Activated CD4-positive, alpha-beta T cell treated with anti-CD3 and anti-CD28 coated beads, Interleukin-2, amount 10 ng/mL, durations not matched to agents 7 days and 5 days (primary cell): ENCODE results near the gene ART5. TPM values are rescaled to one million over a fixed set of nuclear protein-coding genes. Genes with fewer than 3 reads are reported as not detected.
"Not testable (repeated sequence)": the region's sequence is repeated elsewhere in the genome, so short reads cannot be mapped to it uniquely, and the experiment has no call there.

Experiments
- CTCF ChIA-PET: fragments of 350-600 bp; sonication (Branson Sonifier 250); formaldehyde crosslinking; loops from one replicate; lab custom pipeline; 2021; ENCODE audit warnings: antibody characterized with exemption; lab: Charles Lee
- POLR2A ChIA-PET: fragments of 350-600 bp; sonication (Branson Sonifier 250); formaldehyde crosslinking; loops from one replicate; lab custom pipeline; 2021; ENCODE audit warnings: antibody characterized with exemption; lab: Charles Lee
- DNase-seq: peaks from one replicate; pipeline ENCODE4 v3.0.0-alpha.2; 2020
- H3K27ac Mint-ChIP-seq: one replicate; pipeline ENCODE4 v1.8.0; 2021; ENCODE audit warnings: mild to moderate bottlenecking, moderate library complexity, mixed read lengths
- H3K27me3 Mint-ChIP-seq: one replicate; pipeline ENCODE4 v1.8.0; 2021; ENCODE audit warnings: mixed read lengths
- H3K36me3 Mint-ChIP-seq: one replicate; pipeline ENCODE4 v1.8.0; 2021; ENCODE audit warnings: low read depth, mixed read lengths
- H3K4me1 Mint-ChIP-seq: one replicate; pipeline ENCODE4 v1.8.0; 2021; ENCODE audit warnings: mixed read lengths
- H3K4me3 Mint-ChIP-seq: one replicate; pipeline ENCODE4 v1.8.0; 2021; ENCODE audit warnings: mild to moderate bottlenecking, moderate library complexity, mixed read lengths
- H3K9me3 Mint-ChIP-seq: one replicate; pipeline ENCODE4 v1.8.0; 2021; ENCODE audit warnings: mixed read lengths
- total RNA-seq, 2 experiments: library from RNA; stranded (reverse); gene quantifications; one replicate each; pipeline ENCODE4 v1.2.3, GENCODE V29; 2021

Gene ART5
- total RNA-seq, 2 experiments from 2014 or later, result not detected

DNA sequence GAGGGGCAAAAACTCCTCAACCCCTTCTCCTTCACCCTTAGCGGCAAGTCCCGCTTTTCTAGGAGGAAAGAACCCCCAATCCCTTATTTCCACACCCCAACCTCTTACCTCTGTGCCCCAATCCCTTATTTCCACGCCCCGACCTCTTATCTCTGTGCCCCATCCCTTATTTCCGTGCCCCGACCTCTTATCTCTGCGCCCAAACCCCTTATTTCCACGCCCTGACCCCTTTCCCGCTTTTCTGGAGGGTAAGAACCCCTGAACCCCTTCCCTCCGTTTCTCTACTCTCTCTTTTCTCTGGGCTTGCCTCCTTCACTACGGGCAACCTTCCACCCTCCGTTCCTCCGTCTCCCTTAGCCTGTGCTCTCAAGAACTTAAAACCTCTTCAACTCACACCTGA is 7.1 kb upstream of the ART5 start:
- H3K36me3 Mint-ChIP-seq, H3K4me1 Mint-ChIP-seq, CTCF ChIA-PET, POLR2A ChIA-PET, DNase-seq, H3K27ac Mint-ChIP-seq, H3K9me3 Mint-ChIP-seq, H3K4me3 Mint-ChIP-seq: not testable (repeated sequence)
- H3K27me3 Mint-ChIP-seq, result peaks cover 14% of the 10 kb centered on the region

DNA sequence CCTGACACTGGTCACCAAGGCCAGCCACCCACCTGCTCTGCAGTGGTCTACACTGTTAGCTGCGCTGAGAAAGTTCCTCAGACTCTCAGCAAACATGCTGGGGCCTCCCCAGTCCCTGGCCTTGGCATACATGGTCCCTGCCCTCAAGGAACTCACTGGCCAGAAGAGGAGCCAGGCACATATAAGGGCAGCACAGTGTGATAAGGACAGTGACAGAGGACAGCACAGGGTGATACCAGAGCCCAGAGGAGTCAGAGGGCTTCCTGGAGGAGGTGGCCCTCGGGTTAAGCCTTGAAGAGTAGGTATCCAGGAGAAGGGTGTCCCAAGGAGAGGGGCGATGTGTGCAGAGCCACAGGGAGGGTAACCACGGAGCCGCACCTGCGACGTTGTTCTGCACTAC is 3.8 kb upstream of the ART5 start:
- POLR2A ChIA-PET, result no interaction called here
- H3K27me3 Mint-ChIP-seq, result peaks cover 30% of the 10 kb centered on the region
- H3K4me3 Mint-ChIP-seq, result no peak overlapping the region
- no peaks in the 10 kb centered on the region for H3K36me3 Mint-ChIP-seq
- H3K27ac Mint-ChIP-seq, result no peak overlapping the region
- no peak for DNase-seq
- CTCF ChIA-PET, result no interaction called here
- no peaks in the 10 kb centered on the region for H3K9me3 Mint-ChIP-seq
- peaks cover 8% of the 10 kb centered on the region for H3K4me1 Mint-ChIP-seq

DNA sequence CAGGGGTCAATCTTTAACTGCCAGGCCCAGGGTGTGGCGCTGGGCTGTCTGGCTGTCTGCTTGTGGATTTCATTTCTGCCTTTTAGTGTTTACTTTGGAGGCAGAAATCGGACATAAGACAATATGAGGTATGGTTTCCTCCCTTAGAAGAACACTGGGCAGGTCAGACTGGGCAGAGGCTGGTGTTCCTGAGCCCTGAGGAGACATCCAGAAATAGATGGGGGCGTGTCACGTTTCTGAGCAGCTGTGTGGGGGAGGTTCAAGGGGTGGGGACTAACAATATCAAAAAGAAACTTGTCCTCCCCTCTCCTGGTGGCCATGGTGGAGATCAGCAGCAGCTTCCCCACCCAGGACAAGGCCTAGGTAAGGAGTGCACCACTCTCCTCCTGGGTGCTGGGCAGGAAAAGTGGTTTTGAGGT is 3.0 kb upstream of the ART5 start, which contains the start of gene ART1:
ART1 (plus strand) TSS at position 312 of the 419 bp plus-strand sequence. CDS start 14,086 bp downstream, outside the sequence.
- Mint-ChIP-seq H3K27ac (no peak within 1 kb of the TSS), H3K9me3 (no peaks in the 10 kb centered on the region), H3K27me3 (peaks cover 30% of the 10 kb centered on the region), H3K36me3 (no peaks in the 10 kb centered on the region), H3K4me1 (peaks cover 8% of the 10 kb centered on the region), H3K4me3 (no peak within 1 kb of the TSS)
- CTCF ChIA-PET, result no interaction called here
- no peak for DNase-seq
- POLR2A ChIA-PET, result no interaction called here

DNA sequence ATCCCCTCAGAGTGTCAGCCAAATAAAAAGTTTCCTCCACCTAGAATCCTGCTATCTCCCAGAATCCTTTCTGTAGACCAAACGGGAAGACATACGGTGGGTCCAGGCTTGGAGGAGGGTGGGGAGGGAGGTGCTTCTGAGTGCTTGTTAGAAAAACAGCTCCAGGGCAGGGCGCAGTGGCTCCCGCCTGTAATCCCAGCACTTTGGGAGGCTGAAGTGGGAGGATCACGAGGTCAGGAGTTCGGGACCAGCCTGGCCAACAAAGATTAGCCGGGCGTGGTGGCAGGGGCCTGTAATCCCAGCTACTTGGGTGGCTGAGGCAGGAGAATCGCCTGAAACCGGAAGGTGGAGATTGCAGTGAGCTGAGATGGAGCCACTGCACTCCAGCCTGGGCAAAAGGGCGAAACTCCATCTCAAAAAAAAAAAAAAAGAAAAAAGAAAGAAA is 1.3 kb upstream of the ART5 start:
- H3K27ac Mint-ChIP-seq, H3K9me3 Mint-ChIP-seq, H3K36me3 Mint-ChIP-seq, H3K4me3 Mint-ChIP-seq, H3K4me1 Mint-ChIP-seq, POLR2A ChIA-PET, DNase-seq: not testable (repeated sequence)
- peaks cover 26% of the 10 kb centered on the region for H3K27me3 Mint-ChIP-seq
- CTCF ChIA-PET, result interaction anchor here (0.6 to 1.6 kb wide), 3 partner anchors 34 to 430 kb away, joined by 3 read pairs; no protein-coding TSS in a partner anchor

DNA sequence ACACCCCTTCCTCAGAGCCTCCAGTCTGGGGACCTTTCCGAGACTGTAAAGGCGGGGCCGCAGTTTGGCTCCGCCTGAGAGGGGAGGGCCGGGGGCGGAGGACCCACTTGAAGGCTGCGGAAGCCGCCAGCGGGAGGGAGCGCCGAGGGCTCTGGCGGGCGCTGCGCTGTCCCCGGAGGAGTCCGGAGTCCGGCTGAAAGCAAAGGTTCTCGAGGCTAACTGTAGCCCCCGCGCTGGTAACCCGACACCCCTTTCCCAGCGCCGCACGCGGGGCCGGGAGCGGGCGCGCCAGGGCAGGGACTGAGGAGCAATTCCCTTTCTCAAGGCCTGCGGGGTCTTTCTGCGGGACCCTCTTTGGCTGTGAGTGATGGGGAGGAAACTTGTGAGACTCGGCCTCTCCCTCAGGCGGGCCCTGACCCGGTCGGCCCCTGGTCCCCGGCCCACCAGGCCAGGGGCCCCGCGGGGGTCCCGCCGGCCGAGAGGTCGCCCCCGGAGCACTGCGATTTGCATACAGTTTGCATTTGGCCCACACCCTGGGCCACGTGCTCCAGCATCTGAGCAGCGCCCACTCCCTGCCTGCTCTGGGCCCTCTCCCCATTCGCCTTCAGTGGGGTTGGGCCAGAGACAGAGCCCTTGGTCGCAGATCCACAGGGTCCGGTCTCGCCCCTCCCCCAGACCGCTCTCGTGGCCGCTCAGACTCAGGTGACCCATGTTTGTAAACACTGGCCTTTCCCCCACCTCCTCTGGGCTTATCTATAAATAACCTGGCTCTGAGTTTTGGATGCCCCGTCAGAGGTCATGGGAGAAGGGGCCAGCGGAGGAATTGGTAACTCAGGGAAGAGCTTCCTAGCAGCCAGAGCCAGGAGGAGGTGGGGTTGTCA is 519 bp upstream of the ART5 start:
- H3K36me3 Mint-ChIP-seq, result no peaks in the 10 kb centered on the region
- CTCF ChIA-PET, result interaction anchor here (0.6 to 1.6 kb wide), 3 partner anchors 35 to 431 kb away, joined by 3 read pairs; no protein-coding TSS in a partner anchor

DNA sequence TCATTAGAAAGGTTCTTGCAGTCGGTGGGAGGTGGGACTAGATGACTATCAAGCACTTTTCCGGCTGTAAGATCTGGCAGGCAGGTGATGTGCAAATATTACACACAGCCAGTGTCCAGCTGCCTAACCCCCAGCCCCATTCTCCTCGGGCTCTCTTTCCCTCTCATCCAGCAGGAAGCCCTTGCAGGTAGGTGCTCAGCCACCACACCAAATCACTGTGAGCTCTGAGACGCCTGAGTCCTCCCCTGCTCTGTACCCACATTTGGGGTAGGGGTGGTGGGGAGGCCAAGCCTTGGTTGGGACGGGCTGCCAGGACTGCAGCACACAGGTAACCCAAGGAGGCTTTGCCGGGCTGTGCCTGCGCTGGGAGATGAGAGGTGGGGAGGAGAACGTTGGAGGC is 601 bp downstream of the ART5 start:
- no peak for DNase-seq
- no peaks in the 10 kb centered on the region for H3K36me3 Mint-ChIP-seq
- H3K9me3 Mint-ChIP-seq, result no peaks in the 10 kb centered on the region
- CTCF ChIA-PET, result no interaction called here
- peak overlapping the region; percentile 48 for H3K4me3 Mint-ChIP-seq
- H3K27ac Mint-ChIP-seq, result no peak overlapping the region
- peaks cover 8% of the 10 kb centered on the region for H3K4me1 Mint-ChIP-seq
- POLR2A ChIA-PET, result no interaction called here
- H3K27me3 Mint-ChIP-seq, result peaks cover 26% of the 10 kb centered on the region

More for the DNA sequence above, 519 bp upstream of the ART5 start:
- H3K9me3 Mint-ChIP-seq, result no peaks in the 10 kb centered on the region
- no peak overlapping the region for H3K27ac Mint-ChIP-seq
- peak; percentile 75 for DNase-seq
- peaks cover 8% of the 10 kb centered on the region for H3K4me1 Mint-ChIP-seq
- H3K4me3 Mint-ChIP-seq, result peak overlapping the region; percentile 58
- POLR2A ChIA-PET, result no interaction called here
- H3K27me3 Mint-ChIP-seq, result peaks cover 26% of the 10 kb centered on the region

DNA sequence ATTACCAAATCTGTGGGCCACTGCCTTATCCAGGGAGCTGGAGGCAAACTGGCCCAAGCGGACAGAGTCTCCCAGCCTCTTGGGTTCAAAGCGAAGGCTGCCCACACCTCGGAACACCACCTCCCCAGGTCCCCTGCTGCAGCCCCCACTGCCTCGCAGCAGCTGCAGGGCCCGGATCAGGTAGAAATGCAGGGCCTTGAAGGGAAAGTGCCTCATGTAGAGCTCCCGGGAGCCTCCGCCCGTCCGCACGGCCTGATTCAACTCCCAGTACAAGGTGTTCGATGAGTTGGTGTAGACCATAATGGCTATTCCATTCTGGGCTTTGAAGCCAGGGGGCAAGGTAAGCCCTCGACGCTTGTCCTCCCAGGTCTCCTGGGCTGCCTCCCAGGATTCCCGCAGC is 2.0 kb downstream of the ART5 start:
- no peaks in the 10 kb centered on the region for H3K9me3 Mint-ChIP-seq
- peaks cover 8% of the 10 kb centered on the region for H3K4me1 Mint-ChIP-seq
- H3K27ac Mint-ChIP-seq, result no peak overlapping the region
- H3K27me3 Mint-ChIP-seq, result peaks cover 25% of the 10 kb centered on the region
- CTCF ChIA-PET, result no interaction called here
- no peak overlapping the region for H3K4me3 Mint-ChIP-seq
- POLR2A ChIA-PET, result no interaction called here
- no peak for DNase-seq
- H3K36me3 Mint-ChIP-seq, result no peaks in the 10 kb centered on the region

DNA sequence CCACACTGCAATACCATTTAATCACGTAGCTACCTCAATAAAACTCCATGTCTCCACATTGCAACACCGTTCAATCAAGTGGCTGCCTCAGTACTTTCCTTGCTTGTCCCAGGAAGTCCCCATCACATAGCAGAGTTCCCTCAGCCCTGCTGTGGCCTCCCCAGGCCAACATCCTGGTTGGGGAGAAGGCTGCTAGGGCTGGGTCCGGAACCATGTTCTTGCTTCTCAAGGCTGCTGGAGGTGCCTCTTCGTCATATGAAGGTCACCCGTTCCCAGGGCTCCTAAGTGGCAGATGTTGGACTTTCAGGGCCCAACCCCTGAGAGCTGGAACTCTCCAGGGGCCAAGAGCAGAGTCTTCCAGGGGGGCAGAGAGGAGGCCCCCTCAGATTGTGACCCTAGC is 3.3 kb downstream of the ART5 start:
- Mint-ChIP-seq H3K4me1 (peaks cover 8% of the 10 kb centered on the region), H3K36me3 (no peaks in the 10 kb centered on the region), H3K4me3 (no peak overlapping the region), H3K27ac (no peak overlapping the region), H3K27me3 (peaks cover 16% of the 10 kb centered on the region), H3K9me3 (no peaks in the 10 kb centered on the region)
- CTCF ChIA-PET, result no interaction called here
- no peak for DNase-seq
- POLR2A ChIA-PET, result no interaction called here

DNA sequence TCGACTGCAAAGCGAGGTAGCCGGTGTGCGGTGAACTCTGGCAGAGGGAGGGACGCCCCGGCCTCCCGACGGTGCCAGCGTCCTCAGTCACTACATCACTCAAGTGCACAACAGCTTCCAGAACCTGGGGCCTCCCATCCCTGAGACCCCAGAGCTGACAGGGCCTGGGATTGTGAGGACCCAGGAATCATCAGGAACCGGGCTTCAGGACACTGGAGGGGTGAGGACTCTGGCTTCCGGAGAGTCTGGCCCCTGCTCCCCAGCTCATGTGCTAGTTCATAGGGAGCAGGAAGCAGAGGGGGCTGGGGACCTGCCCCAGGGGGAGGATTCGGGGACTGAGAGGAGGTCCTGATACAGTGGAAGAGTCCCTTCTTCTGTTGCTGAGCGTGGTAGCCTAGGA is 4.6 kb downstream of the ART5 start:
- CTCF ChIA-PET, result no interaction called here
- H3K4me3 Mint-ChIP-seq, result no peak overlapping the region

DNA sequence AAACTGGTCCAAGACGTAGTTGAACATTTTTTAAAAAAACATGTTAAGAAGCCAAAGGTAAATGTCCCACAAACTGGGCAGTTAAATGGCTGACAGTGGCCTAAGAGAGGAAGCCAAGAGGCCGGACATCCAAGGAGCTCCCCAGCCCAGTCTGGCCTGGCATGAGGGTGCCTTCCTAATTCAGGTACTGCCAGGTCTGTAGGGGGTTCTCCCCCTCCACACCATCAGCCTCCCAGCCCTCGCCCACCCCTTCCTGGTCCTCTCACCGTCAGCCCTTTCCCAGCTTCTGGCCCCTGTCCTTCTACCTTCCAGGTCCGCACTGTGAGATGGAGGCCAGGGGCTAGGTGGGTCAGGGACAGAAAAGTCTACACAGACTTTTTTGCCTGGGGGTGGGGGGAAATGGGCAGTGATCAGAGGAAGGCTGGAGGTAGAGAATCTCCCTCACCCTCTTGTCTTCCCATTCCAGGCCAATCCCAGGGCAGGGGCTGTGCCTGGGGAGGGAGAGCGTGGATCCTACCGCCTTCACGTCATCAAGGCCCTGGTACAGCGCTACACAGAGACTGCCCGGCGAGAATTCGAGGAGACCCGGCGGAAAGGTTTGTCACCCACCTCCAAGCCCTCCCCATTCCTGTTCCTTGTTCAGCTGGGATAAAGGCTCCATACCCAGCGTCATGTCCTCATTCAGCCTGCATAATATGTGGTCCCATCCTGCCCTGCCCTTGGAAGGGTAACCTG is 6.0 kb downstream of the ART5 start:
- H3K4me3 Mint-ChIP-seq, result no peak overlapping the region
- CTCF ChIA-PET, result interaction anchor here (1.0 kb wide), 1 partner anchor 18 kb away, joined by 3 read pairs; no protein-coding TSS in a partner anchor
- no peak overlapping the region for H3K27ac Mint-ChIP-seq
- DNase-seq, result no peak
- no peaks in the 10 kb centered on the region for H3K36me3 Mint-ChIP-seq
- peaks cover 2% of the 10 kb centered on the region for H3K27me3 Mint-ChIP-seq
- no peaks in the 10 kb centered on the region for H3K9me3 Mint-ChIP-seq
- H3K4me1 Mint-ChIP-seq, result no peaks in the 10 kb centered on the region
- POLR2A ChIA-PET, result no interaction called here

More for the DNA sequence above, 4.6 kb downstream of the ART5 start:
- H3K9me3 Mint-ChIP-seq, result no peaks in the 10 kb centered on the region
- H3K4me1 Mint-ChIP-seq, result peaks cover 4% of the 10 kb centered on the region
- no peak for DNase-seq
- H3K36me3 Mint-ChIP-seq, result no peaks in the 10 kb centered on the region
- H3K27me3 Mint-ChIP-seq, result peaks cover 10% of the 10 kb centered on the region
- H3K27ac Mint-ChIP-seq, result no peak overlapping the region
- POLR2A ChIA-PET, result no interaction called here

DNA sequence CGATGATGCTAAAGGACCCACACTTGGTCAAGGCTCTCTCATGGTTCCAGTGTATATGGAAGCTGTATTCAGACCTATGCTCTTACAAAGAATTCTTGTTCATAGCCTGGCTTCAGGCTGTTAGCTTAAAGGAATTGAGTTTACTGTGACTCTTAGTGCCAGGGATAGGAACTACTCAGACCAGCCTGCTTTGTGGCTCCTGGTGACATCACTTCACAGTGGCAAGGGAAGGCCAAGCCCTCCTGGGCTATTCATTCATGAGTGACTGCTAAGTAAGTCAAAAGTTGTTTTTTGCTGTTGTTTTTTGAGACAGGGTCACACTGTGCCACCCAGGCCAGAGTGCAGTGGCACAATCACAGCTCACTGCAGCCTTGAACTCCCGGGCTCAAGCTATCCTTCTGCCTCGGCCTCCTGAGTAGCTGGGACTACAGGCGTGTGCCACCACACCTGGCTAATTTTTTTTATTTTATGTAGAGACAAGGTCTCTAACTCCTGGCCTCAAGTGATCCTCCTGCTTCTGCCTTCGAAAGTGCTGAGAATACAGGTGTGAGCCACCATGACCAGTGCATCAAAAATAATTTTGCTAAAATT is 9.6 kb downstream of the ART5 start:
- no peaks in the 10 kb centered on the region for H3K9me3 Mint-ChIP-seq
- H3K27me3 Mint-ChIP-seq, result peaks cover 2% of the 10 kb centered on the region
- no peak overlapping the region for H3K27ac Mint-ChIP-seq
- H3K4me1 Mint-ChIP-seq, result no peaks in the 10 kb centered on the region
- no peaks in the 10 kb centered on the region for H3K36me3 Mint-ChIP-seq
- no peak overlapping the region for H3K4me3 Mint-ChIP-seq
- POLR2A ChIA-PET, result no interaction called here
- CTCF ChIA-PET, result no interaction called here
- DNase-seq, result no peak

DNA sequence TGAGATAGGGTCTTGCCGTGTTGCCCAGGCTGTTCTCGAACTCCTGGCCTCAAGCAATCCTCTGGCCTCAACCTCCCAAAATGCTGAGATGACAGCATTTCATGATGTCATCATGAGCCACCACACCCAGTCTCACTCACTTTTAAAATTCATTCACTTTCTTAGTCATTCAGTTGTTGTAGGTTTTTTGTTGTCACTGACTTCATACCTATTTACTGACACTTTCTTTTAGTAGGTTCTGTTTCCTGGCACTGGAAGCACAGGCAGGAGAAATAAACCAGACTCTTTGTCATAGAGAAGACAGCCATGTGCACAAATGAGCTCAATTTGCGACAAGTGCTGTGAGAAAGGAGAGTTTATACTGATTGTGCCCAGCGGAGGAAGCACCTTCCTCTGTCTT is 10.5 kb downstream of the ART5 start:
- Mint-ChIP-seq H3K27me3 (peaks cover 2% of the 10 kb centered on the region), H3K27ac (no peak overlapping the region), H3K36me3 (no peaks in the 10 kb centered on the region), H3K9me3 (no peaks in the 10 kb centered on the region), H3K4me3 (no peak overlapping the region), H3K4me1 (no peaks in the 10 kb centered on the region)
- ChIA-PET POLR2A (no interaction called here), CTCF (no interaction called here)
- DNase-seq, result no peak

DNA sequence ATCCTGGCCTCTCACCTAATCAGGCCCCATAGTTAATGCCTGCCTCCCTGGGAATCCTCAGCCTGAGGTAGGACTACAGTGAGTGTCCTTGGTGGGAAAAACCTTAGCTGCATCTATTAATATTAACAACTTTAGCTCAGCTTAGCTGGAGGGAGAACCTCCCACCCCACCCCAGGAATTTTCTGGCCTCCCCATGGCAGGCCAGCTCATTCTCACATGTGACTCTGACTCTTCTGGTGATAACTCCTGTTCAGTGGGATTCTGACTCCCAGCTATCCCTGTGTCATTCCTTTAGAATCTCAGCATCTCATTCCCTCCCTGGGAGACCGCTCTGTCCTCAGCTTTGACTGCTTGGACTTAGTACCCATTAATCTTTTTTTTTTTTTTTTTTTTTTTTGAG is 14.5 kb downstream of the ART5 start:
- ChIA-PET CTCF (interaction anchor here (1.2 kb wide), 1 partner anchor 13 kb away, joined by 4 read pairs; no protein-coding TSS in a partner anchor), POLR2A (no interaction called here)
- Mint-ChIP-seq H3K36me3 (no peaks in the 10 kb centered on the region), H3K9me3 (no peaks in the 10 kb centered on the region), H3K4me1 (no peaks in the 10 kb centered on the region), H3K4me3 (no peak overlapping the region), H3K27me3 (no peaks in the 10 kb centered on the region), H3K27ac (no peak overlapping the region)
- no peak for DNase-seq
